Left forelimb (tissue), 1 donor: ENCODE results near the gene OPCML.

Experiments used
- DNase-seq: peaks from one replicate; pipeline ENCODE4 v3.0.0-alpha.2; 2018; ENCODE audit warnings: low spot score

The OPCML gene

GRCh38 chr11:133409799-133410198, 122.5 kb downstream of the OPCML start:
- DNase-seq = no peak

- no peak for DNase-seq
Observed at GRCh38 chr11:133408936-133409335, 123.4 kb downstream of the OPCML start.

GRCh38 chr11:133408402-133408801, 123.9 kb downstream of the OPCML start:
- DNase-seq = no peak

GRCh38 chr11:133406489-133406888, 125.8 kb downstream of the OPCML start:
- no peak for DNase-seq

- no peak for DNase-seq
Observed at GRCh38 chr11:133403900-133404299, 128.4 kb downstream of the OPCML start.

GRCh38 chr11:133402551-133402950, 129.8 kb downstream of the OPCML start:
- DNase-seq = no peak

GRCh38 chr11:133399855-133400625, 132.3 kb downstream of the OPCML start:
- no peak for DNase-seq

GRCh38 chr11:133399294-133399693, 133.0 kb downstream of the OPCML start:
- DNase-seq = no peak

- no peak for DNase-seq
Observed at GRCh38 chr11:133390803-133391202, 141.5 kb downstream of the OPCML start.

- no peak for DNase-seq
Observed at GRCh38 chr11:133388975-133389568, 143.2 kb downstream of the OPCML start.

GRCh38 chr11:133388260-133388659, 144.0 kb downstream of the OPCML start:
- no peak for DNase-seq

- DNase-seq = no peak
Observed at GRCh38 chr11:133386852-133387251, 145.4 kb downstream of the OPCML start.

GRCh38 chr11:133386262-133386661, 146.0 kb downstream of the OPCML start:
- DNase-seq = no peak

GRCh38 chr11:133385781-133386180, 146.5 kb downstream of the OPCML start:
- DNase-seq = no peak

GRCh38 chr11:133384731-133385130, 147.6 kb downstream of the OPCML start:
- DNase-seq = no peak

- DNase-seq = no peak
Observed at GRCh38 chr11:133383689-133384088, 148.6 kb downstream of the OPCML start.

GRCh38 chr11:133383201-133383600, 149.1 kb downstream of the OPCML start:
- no peak for DNase-seq

- DNase-seq = no peak
Observed at GRCh38 chr11:133382131-133382812, 150.0 kb downstream of the OPCML start.

GRCh38 chr11:133381761-133382130, 150.6 kb downstream of the OPCML start:
- DNase-seq = no peak

GRCh38 chr11:133366147-133366546, 166.2 kb downstream of the OPCML start:
- no peak for DNase-seq

- no peak for DNase-seq
Observed at GRCh38 chr11:133362916-133363315, 169.4 kb downstream of the OPCML start.

GRCh38 chr11:133362156-133362555, 170.1 kb downstream of the OPCML start:
- DNase-seq = no peak

- no peak for DNase-seq
Observed at GRCh38 chr11:133361689-133361994, 170.7 kb downstream of the OPCML start.
